Naive thymus-derived CD8-positive, alpha-beta T cell (primary cell): ENCODE measurements around the gene CASQ1. TPM values are rescaled to one million over a fixed set of nuclear protein-coding genes. Genes with fewer than 3 reads are reported as not detected.

Experiments
- ATAC-seq, 2 donors: fragments of 150-1000 bp; cut with Tn5 transposase in 1 of 2; sonication (Bioruptor Pico), chemical (Tn5 transposase) in 1 of 2; 1 replicate in 1 of 2; 2 replicates in 1 of 2; pipeline ENCODE4 v1.10.0; 2021; ENCODE audit warnings: mild to moderate bottlenecking in 2 of 2, moderate library complexity in 2 of 2
- POLR2A ChIA-PET: fragments of 350-600 bp; sonication (Branson Sonifier 250); formaldehyde crosslinking; loops from one replicate; lab custom pipeline; 2021; ENCODE audit warnings: antibody characterized with exemption; lab: Charles Lee
- DNase-seq, 10 donors: peaks; one replicate each; pipeline versions ENCODE4 v3.0.0 to v3.0.0-alpha.2; 2020 to 2022
- H3K27ac Mint-ChIP-seq, 10 donors: one replicate each; pipeline ENCODE4 v1.8.0; 2020 to 2022; ENCODE audit warnings: mild to moderate bottlenecking in 10 of 10, mixed read lengths in 10 of 10, moderate library complexity in 4 of 10, inconsistent platforms in 1 of 10
- H3K27me3 Mint-ChIP-seq, 5 donors: one replicate each; pipeline ENCODE4 v1.8.0; 2021 to 2022; ENCODE audit warnings: mixed read lengths in 5 of 5
- H3K36me3 Mint-ChIP-seq, 3 donors: one replicate each; pipeline ENCODE4 v1.8.0; 2020 to 2022; ENCODE audit warnings: mixed read lengths in 3 of 3, mild to moderate bottlenecking in 2 of 3, inconsistent platforms in 1 of 3
- H3K4me1 Mint-ChIP-seq, 4 donors: one replicate each; pipeline ENCODE4 v1.8.0; 2021 to 2022; ENCODE audit warnings: mixed read lengths in 4 of 4
- H3K4me3 Mint-ChIP-seq, 10 donors: one replicate each; pipeline ENCODE4 v1.8.0; 2020 to 2022; ENCODE audit warnings: mild to moderate bottlenecking in 10 of 10, mixed read lengths in 10 of 10, moderate library complexity in 6 of 10, inconsistent platforms in 1 of 10
- H3K9me3 Mint-ChIP-seq, 9 donors: one replicate each; pipeline ENCODE4 v1.8.0; 2020 to 2022; ENCODE audit warnings: mixed read lengths in 9 of 9, mild to moderate bottlenecking in 3 of 9, inconsistent platforms in 1 of 9, moderate library complexity in 1 of 9
- polyA plus RNA-seq, 3 donors: library from polyadenylated mRNA; unstranded; fragments of 300-500 nt; fragmentation: Illumina TruSeq; gene quantifications; one replicate each; pipeline ENCODE4 v1.2.3, GENCODE V29; 2021
- total RNA-seq, 8 experiments: library from RNA in 2 of 8; stranded (reverse) in 2 of 8; gene quantifications; one replicate each; pipeline ENCODE4 v1.2.3 and lab custom pipeline; 2021 to 2026

The CASQ1 gene
- total and polyA plus RNA-seq, 5 experiments from 2014 or later = not detected

GRCh38 chr1:160193832-160194736, 3.7 kb downstream of the CASQ1 start:
- ATAC-seq (no peak), DNase-seq (no peak)
- Mint-ChIP-seq H3K4me3 (no peak overlapping the region), H3K36me3 (no peaks in the 10 kb centered on the region), H3K4me1 (no peaks in the 10 kb centered on the region), H3K27me3 (no peaks in the 10 kb centered on the region), H3K9me3 (no peaks in the 10 kb centered on the region), H3K27ac (no peak overlapping the region)
- POLR2A ChIA-PET = interaction anchor here (1.1 kb wide), 1 partner anchor 98 kb away, joined by 6 read pairs; no protein-coding TSS in a partner anchor

- DNase-seq (no peak), ATAC-seq (no peak)
- no peaks in the 10 kb centered on the region for H3K27me3 Mint-ChIP-seq
- no peak overlapping the region for H3K27ac Mint-ChIP-seq
- no peaks in the 10 kb centered on the region for H3K36me3 Mint-ChIP-seq
- H3K4me3 Mint-ChIP-seq = no peak overlapping the region
- H3K9me3 Mint-ChIP-seq = no peaks in the 10 kb centered on the region
- POLR2A ChIA-PET = no interaction called here
- H3K4me1 Mint-ChIP-seq = no peaks in the 10 kb centered on the region
These were observed 4.3 kb downstream of the CASQ1 start for GRCh38 chr1:160194737-160195059.

- no peaks in the 10 kb centered on the region for H3K4me1 Mint-ChIP-seq
- POLR2A ChIA-PET = interaction anchor here (0.8 kb wide), 1 partner anchor 223 kb away, joined by 3 read pairs; no protein-coding TSS in a partner anchor
- H3K9me3 Mint-ChIP-seq = no peaks in the 10 kb centered on the region
- H3K27me3 Mint-ChIP-seq = no peaks in the 10 kb centered on the region
- DNase-seq (no peak), ATAC-seq (no peak)
- H3K27ac Mint-ChIP-seq = no peak overlapping the region
- no peaks in the 10 kb centered on the region for H3K36me3 Mint-ChIP-seq
- no peak overlapping the region for H3K4me3 Mint-ChIP-seq
These were observed 5.8 kb downstream of the CASQ1 start for GRCh38 chr1:160196143-160196542.

- Mint-ChIP-seq H3K4me1 (no peaks in the 10 kb centered on the region), H3K27me3 (no peaks in the 10 kb centered on the region), H3K27ac (no peak overlapping the region), H3K36me3 (no peaks in the 10 kb centered on the region), H3K9me3 (no peaks in the 10 kb centered on the region), H3K4me3 (no peak overlapping the region)
- no peak for ATAC-seq
- POLR2A ChIA-PET = no interaction called here
- DNase-seq = no peak
These were observed 6.9 kb downstream of the CASQ1 start for GRCh38 chr1:160197231-160197630.

- H3K4me1 Mint-ChIP-seq = peaks cover 8 to 12% (median 11%) of the 10 kb centered on the region in 4 donors
- H3K27ac Mint-ChIP-seq = peak overlapping the region in 1 of 10 donors; percentile 28
- no peaks in the 10 kb centered on the region for H3K27me3 Mint-ChIP-seq
- POLR2A ChIA-PET = interaction anchor here (1.3 kb wide), 1 partner anchor 88 kb away, joined by 3 read pairs; no protein-coding TSS in a partner anchor
- no peak for ATAC-seq
- DNase-seq = peak in 1 of 10 donors; percentile 10
- H3K4me3 Mint-ChIP-seq = no peak overlapping the region
- H3K36me3 Mint-ChIP-seq = no peaks in the 10 kb centered on the region
- H3K9me3 Mint-ChIP-seq = no peaks in the 10 kb centered on the region
These were observed 10.4 kb downstream of the CASQ1 start for GRCh38 chr1:160200786-160201185.

GRCh38 chr1:160204526-160205241, 14.3 kb downstream of the CASQ1 start:
- peak in 3 of 10 donors; percentile 6 to 23 (median 11) for DNase-seq
- H3K27ac Mint-ChIP-seq = peak overlapping the region; percentile 67 to 95 (median 82)
- no peaks in the 10 kb centered on the region for H3K9me3 Mint-ChIP-seq
- ATAC-seq = peak in 1 of 2 donors; percentile 8
- peaks cover 0 to 2% (median 0%) of the 10 kb centered on the region in 3 donors for H3K36me3 Mint-ChIP-seq
- peak overlapping the region; percentile 73 to 95 (median 83) for H3K4me3 Mint-ChIP-seq
- no peaks in the 10 kb centered on the region for H3K27me3 Mint-ChIP-seq
- POLR2A ChIA-PET = interaction anchor here (1.1 to 2.5 kb wide), 2 partner anchors 57 to 107 kb away, joined by 3 to 10 read pairs; partner anchors contain the start of genes DCAF8 and IGSF8
- peaks cover 20 to 40% (median 34%) of the 10 kb centered on the region in 4 donors for H3K4me1 Mint-ChIP-seq

- Mint-ChIP-seq H3K4me3 (peak within 1 kb of the TSS; percentile 83 to 95 (median 88)), H3K36me3 (peaks cover 0 to 2% (median 0%) of the 10 kb centered on the region in 3 donors), H3K4me1 (peaks cover 20 to 48% (median 38%) of the 10 kb centered on the region in 4 donors), H3K9me3 (no peaks in the 10 kb centered on the region), H3K27me3 (no peaks in the 10 kb centered on the region), H3K27ac (peak within 1 kb of the TSS; percentile 72 to 95 (median 88))
- DNase-seq (peak; percentile 37 to 77 (median 56)), ATAC-seq (peak; percentile 82 to 90)
- POLR2A ChIA-PET = interaction anchor here (2.5 kb wide), 1 partner anchor 56 kb away, joined by 10 read pairs; the partner anchor contains the start of gene DCAF8
These were observed 15.1 kb downstream of the CASQ1 start, which contains the start of gene PEA15 for GRCh38 chr1:160205242-160206035. PEA15 (plus strand) TSS chr1:160205384; CDS start chr1:160211545, 6,161 bp downstream.

- POLR2A ChIA-PET = interaction anchor here (2.5 kb wide), 1 partner anchor 56 kb away, joined by 10 read pairs; the partner anchor contains the start of gene DCAF8
- DNase-seq (peak in 9 of 10 donors; percentile 10 to 75 (median 18)), ATAC-seq (peak; percentile 49 to 68)
- Mint-ChIP-seq H3K4me1 (peaks cover 22 to 51% (median 38%) of the 10 kb centered on the region in 4 donors), H3K9me3 (no peaks in the 10 kb centered on the region), H3K27ac (peak overlapping the region; percentile 35 to 93 (median 72)), H3K36me3 (peaks cover 0 to 2% (median 0%) of the 10 kb centered on the region in 3 donors), H3K4me3 (peak overlapping the region; percentile 63 to 95 (median 86)), H3K27me3 (no peaks in the 10 kb centered on the region)
These were observed 15.6 kb downstream of the CASQ1 start for GRCh38 chr1:160206036-160206389.

GRCh38 chr1:160206421-160207117, 16.2 kb downstream of the CASQ1 start:
- ATAC-seq = no peak
- peaks cover 22 to 51% (median 40%) of the 10 kb centered on the region in 4 donors for H3K4me1 Mint-ChIP-seq
- H3K27me3 Mint-ChIP-seq = no peaks in the 10 kb centered on the region
- H3K27ac Mint-ChIP-seq = peak overlapping the region; percentile 35 to 93 (median 77)
- no peaks in the 10 kb centered on the region for H3K9me3 Mint-ChIP-seq
- DNase-seq = no peak
- POLR2A ChIA-PET = interaction anchor here (1.9 to 2.5 kb wide), 2 partner anchors 12 to 55 kb away, joined by 5 to 10 read pairs; partner anchors contain the start of gene DCAF8
- H3K36me3 Mint-ChIP-seq = peaks cover 0 to 5% (median 0%) of the 10 kb centered on the region in 3 donors
- H3K4me3 Mint-ChIP-seq = peak overlapping the region; percentile 42 to 95 (median 86)

- POLR2A ChIA-PET = interaction anchor here (0.6 to 1.9 kb wide), 2 partner anchors 11 to 15 kb away, joined by 4 to 5 read pairs; no protein-coding TSS in a partner anchor
- peak overlapping the region in 8 of 10 donors; percentile 16 to 95 (median 86) for H3K4me3 Mint-ChIP-seq
These were observed 16.8 kb downstream of the CASQ1 start for GRCh38 chr1:160207118-160207650.

More at GRCh38 chr1:160207118-160207650, 16.8 kb downstream of the CASQ1 start:
- peak overlapping the region in 9 of 10 donors; percentile 9 to 92 (median 71) for H3K27ac Mint-ChIP-seq
- peaks cover 23 to 51% (median 40%) of the 10 kb centered on the region in 4 donors for H3K4me1 Mint-ChIP-seq
- no peaks in the 10 kb centered on the region for H3K27me3 Mint-ChIP-seq
- H3K9me3 Mint-ChIP-seq = no peaks in the 10 kb centered on the region
- DNase-seq (no peak), ATAC-seq (no peak)
- H3K36me3 Mint-ChIP-seq = peaks cover 0 to 10% (median 0%) of the 10 kb centered on the region in 3 donors
